Measurements from ENCODE around the gene AGTRAP.

The AGTRAP gene

DNA sequence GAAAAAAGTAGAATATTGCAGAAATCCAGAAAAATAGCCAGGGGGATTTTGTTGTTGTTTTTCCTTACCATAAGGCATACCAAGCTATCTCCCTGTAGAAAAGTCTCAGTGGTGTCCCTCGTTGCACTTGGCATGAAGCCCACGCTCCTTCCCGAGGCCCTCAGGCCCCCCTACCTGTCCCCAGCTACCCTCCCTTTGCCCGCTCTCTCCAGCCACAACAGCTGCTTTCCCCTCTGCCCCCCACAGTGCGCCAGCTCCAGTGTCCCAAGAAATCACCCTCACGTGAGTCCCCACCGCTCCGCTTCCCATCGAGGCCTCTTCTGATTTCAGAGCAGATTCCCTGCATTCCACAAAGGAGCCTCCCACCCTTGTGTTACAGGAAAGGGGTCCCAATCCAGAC is 8.4 kb downstream of the AGTRAP start:
- H3K36me3 ChIP-seq (ENCODE audit: control insufficient read depth, insufficient read depth, low read length): peaks cover 9% of the 10 kb centered on the region
- no peaks in the 10 kb centered on the region for H3K4me1 ChIP-seq (ENCODE audit: control insufficient read depth, insufficient read depth, low read length)
- H3K4me3 ChIP-seq (ENCODE audit: low read length): no peak overlapping the region
- no peak overlapping the region for H3K9ac ChIP-seq (ENCODE audit: low read length)
- no peak overlapping the region for H3K27ac ChIP-seq (ENCODE audit: low read depth, low read length)
- H3K27me3 ChIP-seq (ENCODE audit: control insufficient read depth, insufficient read depth, low read length): no peaks in the 10 kb centered on the region

GRCh38 chr1:11746092-11746491 is 10.2 kb downstream of the AGTRAP start:
- Histone ChIP-seq H3K36me3 (ENCODE audit: control insufficient read depth, insufficient read depth, low read length) (peaks cover 9% of the 10 kb centered on the region), H3K4me3 (ENCODE audit: low read length) (no peak overlapping the region), H3K27me3 (ENCODE audit: control insufficient read depth, insufficient read depth, low read length) (no peaks in the 10 kb centered on the region), H3K9ac (ENCODE audit: low read length) (no peak overlapping the region), H3K4me1 (ENCODE audit: control insufficient read depth, insufficient read depth, low read length) (no peaks in the 10 kb centered on the region), H3K27ac (ENCODE audit: low read depth, low read length) (no peak overlapping the region)

- Histone ChIP-seq H3K4me3 (ENCODE audit: low read length) (no peak overlapping the region), H3K27ac (ENCODE audit: low read depth, low read length) (no peak overlapping the region), H3K4me1 (ENCODE audit: control insufficient read depth, insufficient read depth, low read length) (no peaks in the 10 kb centered on the region), H3K27me3 (ENCODE audit: control insufficient read depth, insufficient read depth, low read length) (no peaks in the 10 kb centered on the region), H3K36me3 (ENCODE audit: control insufficient read depth, insufficient read depth, low read length) (peaks cover 9% of the 10 kb centered on the region), H3K9ac (ENCODE audit: low read length) (no peak overlapping the region)
Measured at GRCh38 chr1:11746795-11747487, 11.0 kb downstream of the AGTRAP start.

DNA sequence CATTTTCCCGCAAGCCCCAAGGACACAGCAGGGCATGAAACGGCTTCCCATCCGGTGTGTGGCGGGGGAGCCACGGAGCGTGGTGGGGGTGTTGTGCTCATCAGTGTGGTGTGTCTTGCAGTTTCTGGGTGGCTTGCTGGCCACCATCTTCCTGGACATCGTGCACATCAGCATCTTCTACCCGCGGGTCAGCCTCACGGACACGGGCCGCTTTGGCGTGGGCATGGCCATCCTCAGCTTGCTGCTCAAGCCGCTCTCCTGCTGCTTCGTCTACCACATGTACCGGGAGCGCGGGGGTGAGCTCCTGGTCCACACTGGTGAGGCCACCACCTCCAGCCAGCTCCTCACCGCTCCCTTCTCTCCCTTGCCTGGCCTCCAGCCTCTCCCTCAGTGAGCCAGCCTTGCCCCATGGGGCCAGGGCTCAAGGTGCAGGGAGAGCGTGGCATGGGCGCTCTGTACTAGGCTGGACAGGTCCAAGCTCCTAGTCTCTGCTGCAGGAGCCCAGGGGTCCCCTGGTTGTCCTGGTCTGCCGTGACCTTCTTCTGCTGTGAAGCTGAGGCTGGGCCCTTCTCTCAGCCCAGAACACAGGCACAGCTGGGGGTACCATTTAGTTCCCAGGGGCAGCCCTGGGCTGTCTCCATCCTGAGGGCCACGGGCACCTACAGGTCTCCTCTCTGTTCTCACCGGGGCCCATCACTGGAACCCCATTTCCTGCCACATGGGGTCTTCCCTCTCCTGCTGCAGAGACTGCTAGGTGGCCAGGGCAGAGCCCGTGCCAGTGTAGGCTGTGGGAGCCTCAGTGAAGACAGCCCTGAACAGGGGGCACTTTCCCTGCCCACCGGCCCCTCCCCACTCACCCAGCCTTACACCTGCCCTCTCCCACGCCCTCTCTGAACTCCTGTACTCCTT is 12.6 kb downstream of the AGTRAP start:
- H3K36me3 ChIP-seq (ENCODE audit: control insufficient read depth, insufficient read depth, low read length): peaks cover 9% of the 10 kb centered on the region
- H3K27ac ChIP-seq (ENCODE audit: low read depth, low read length): no peak overlapping the region
- no peaks in the 10 kb centered on the region for H3K4me1 ChIP-seq (ENCODE audit: control insufficient read depth, insufficient read depth, low read length)
- H3K4me3 ChIP-seq (ENCODE audit: low read length): no peak overlapping the region
- H3K27me3 ChIP-seq (ENCODE audit: control insufficient read depth, insufficient read depth, low read length): no peaks in the 10 kb centered on the region
- H3K9ac ChIP-seq (ENCODE audit: low read length): no peak overlapping the region

DNA sequence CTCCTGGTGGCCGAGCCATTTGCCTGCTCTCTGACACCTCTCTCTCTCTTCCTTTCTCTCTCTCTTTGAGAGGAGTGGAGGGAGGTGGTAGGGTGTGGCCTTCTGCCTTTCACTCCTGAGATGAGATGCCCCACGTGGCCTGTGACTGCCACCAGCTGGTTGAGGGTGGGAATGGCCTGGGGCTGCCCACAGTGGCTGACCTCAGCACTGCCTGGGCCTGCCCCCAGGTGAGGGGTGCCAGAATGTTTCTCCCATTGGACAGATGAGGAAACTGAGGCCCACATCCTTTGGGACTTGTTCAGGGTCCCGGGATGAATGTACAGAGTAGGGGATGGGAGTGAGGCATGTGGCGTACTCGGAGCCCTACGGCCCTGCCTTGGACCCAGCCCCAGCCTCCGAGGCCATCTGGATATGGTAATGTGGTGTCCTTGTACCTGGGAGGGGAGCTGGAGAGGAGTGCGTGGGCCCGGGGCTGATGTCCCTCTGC is 13.3 kb downstream of the AGTRAP start:
- Histone ChIP-seq H3K36me3 (ENCODE audit: control insufficient read depth, insufficient read depth, low read length) (peaks cover 9% of the 10 kb centered on the region), H3K27me3 (ENCODE audit: control insufficient read depth, insufficient read depth, low read length) (no peaks in the 10 kb centered on the region), H3K4me1 (ENCODE audit: control insufficient read depth, insufficient read depth, low read length) (no peaks in the 10 kb centered on the region), H3K4me3 (ENCODE audit: low read length) (no peak overlapping the region), H3K27ac (ENCODE audit: low read depth, low read length) (no peak overlapping the region), H3K9ac (ENCODE audit: low read length) (no peak overlapping the region)

- Histone ChIP-seq H3K4me3 (ENCODE audit: low read length) (no peak overlapping the region), H3K9ac (ENCODE audit: low read length) (no peak overlapping the region), H3K36me3 (ENCODE audit: control insufficient read depth, insufficient read depth, low read length) (peaks cover 9% of the 10 kb centered on the region), H3K27ac (ENCODE audit: low read depth, low read length) (no peak overlapping the region), H3K27me3 (ENCODE audit: control insufficient read depth, insufficient read depth, low read length) (no peaks in the 10 kb centered on the region), H3K4me1 (ENCODE audit: control insufficient read depth, insufficient read depth, low read length) (no peaks in the 10 kb centered on the region)
Measured at GRCh38 chr1:11749996-11750395, 14.1 kb downstream of the AGTRAP start.

GRCh38 chr1:11751087-11751486 is 15.2 kb downstream of the AGTRAP start:
- no peaks in the 10 kb centered on the region for H3K27me3 ChIP-seq (ENCODE audit: control insufficient read depth, insufficient read depth, low read length)
- H3K9ac ChIP-seq (ENCODE audit: low read length): no peak overlapping the region
- H3K4me1 ChIP-seq (ENCODE audit: control insufficient read depth, insufficient read depth, low read length): no peaks in the 10 kb centered on the region
- peaks cover 8% of the 10 kb centered on the region for H3K36me3 ChIP-seq (ENCODE audit: control insufficient read depth, insufficient read depth, low read length)
- no peak overlapping the region for H3K4me3 ChIP-seq (ENCODE audit: low read length)
- no peak overlapping the region for H3K27ac ChIP-seq (ENCODE audit: low read depth, low read length)

GRCh38 chr1:11752359-11753088 is 16.6 kb downstream of the AGTRAP start:
- Histone ChIP-seq H3K27ac (ENCODE audit: low read depth, low read length) (no peak overlapping the region), H3K36me3 (ENCODE audit: control insufficient read depth, insufficient read depth, low read length) (peaks cover 2% of the 10 kb centered on the region), H3K4me1 (ENCODE audit: control insufficient read depth, insufficient read depth, low read length) (no peaks in the 10 kb centered on the region), H3K9ac (ENCODE audit: low read length) (no peak overlapping the region), H3K27me3 (ENCODE audit: control insufficient read depth, insufficient read depth, low read length) (no peaks in the 10 kb centered on the region), H3K4me3 (ENCODE audit: low read length) (no peak overlapping the region)

GRCh38 chr1:11753555-11754208 is 17.7 kb downstream of the AGTRAP start:
- Histone ChIP-seq H3K27ac (ENCODE audit: low read depth, low read length) (no peak overlapping the region), H3K27me3 (ENCODE audit: control insufficient read depth, insufficient read depth, low read length) (no peaks in the 10 kb centered on the region), H3K9ac (ENCODE audit: low read length) (no peak overlapping the region), H3K36me3 (ENCODE audit: control insufficient read depth, insufficient read depth, low read length) (no peaks in the 10 kb centered on the region), H3K4me1 (ENCODE audit: control insufficient read depth, insufficient read depth, low read length) (no peaks in the 10 kb centered on the region), H3K4me3 (ENCODE audit: low read length) (no peak overlapping the region)

GRCh38 chr1:11757047-11757446 is 21.1 kb downstream of the AGTRAP start:
- no peaks in the 10 kb centered on the region for H3K4me1 ChIP-seq (ENCODE audit: control insufficient read depth, insufficient read depth, low read length)
- H3K9ac ChIP-seq (ENCODE audit: low read length): no peak overlapping the region

DNA sequence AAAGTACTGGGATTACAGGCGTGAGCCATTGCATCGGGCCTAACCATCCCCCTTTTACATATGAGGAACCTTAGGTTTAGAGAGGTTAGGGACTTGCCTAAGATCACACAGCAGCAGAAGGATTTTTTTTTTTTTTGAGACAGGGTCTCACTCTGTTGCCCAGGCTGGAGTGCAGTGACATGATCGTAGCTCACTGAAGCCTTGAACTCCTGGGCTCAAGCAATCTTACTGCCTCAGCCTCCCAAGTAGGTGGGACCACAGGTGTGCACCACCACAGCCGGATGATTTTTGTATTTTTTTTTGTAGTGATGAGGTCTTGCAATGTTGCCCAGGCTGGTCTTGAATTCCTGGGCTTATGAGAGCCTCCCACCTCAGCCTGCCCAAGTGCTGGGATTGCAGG is 23.9 kb downstream of the AGTRAP start:
- no peak overlapping the region for H3K9ac ChIP-seq (ENCODE audit: low read length)
- H3K4me1 ChIP-seq (ENCODE audit: control insufficient read depth, insufficient read depth, low read length): no peaks in the 10 kb centered on the region
- H3K27me3 ChIP-seq (ENCODE audit: control insufficient read depth, insufficient read depth, low read length): peaks cover 3% of the 10 kb centered on the region
- H3K36me3 ChIP-seq (ENCODE audit: control insufficient read depth, insufficient read depth, low read length): no peaks in the 10 kb centered on the region
- no peak overlapping the region for H3K4me3 ChIP-seq (ENCODE audit: low read length)
- H3K27ac ChIP-seq (ENCODE audit: low read depth, low read length): no peak overlapping the region

More at GRCh38 chr1:11757047-11757446, 21.1 kb downstream of the AGTRAP start:
- Histone ChIP-seq H3K36me3 (ENCODE audit: control insufficient read depth, insufficient read depth, low read length) (no peaks in the 10 kb centered on the region), H3K4me3 (ENCODE audit: low read length) (no peak overlapping the region), H3K27ac (ENCODE audit: low read depth, low read length) (no peak overlapping the region), H3K27me3 (ENCODE audit: control insufficient read depth, insufficient read depth, low read length) (peaks cover 3% of the 10 kb centered on the region)

GRCh38 chr1:11761285-11761684 is 25.3 kb downstream of the AGTRAP start:
- H3K9ac ChIP-seq (ENCODE audit: low read length): no peak overlapping the region
- H3K27me3 ChIP-seq (ENCODE audit: control insufficient read depth, insufficient read depth, low read length): peaks cover 3% of the 10 kb centered on the region
- H3K27ac ChIP-seq (ENCODE audit: low read depth, low read length): no peak overlapping the region
- H3K36me3 ChIP-seq (ENCODE audit: control insufficient read depth, insufficient read depth, low read length): no peaks in the 10 kb centered on the region
- H3K4me1 ChIP-seq (ENCODE audit: control insufficient read depth, insufficient read depth, low read length): no peaks in the 10 kb centered on the region
- H3K4me3 ChIP-seq (ENCODE audit: low read length): no peak overlapping the region

Measured in rectal smooth muscle tissue (tissue), 1 donor.